Measurements from ENCODE around the gene NMNAT2.

DNA sequence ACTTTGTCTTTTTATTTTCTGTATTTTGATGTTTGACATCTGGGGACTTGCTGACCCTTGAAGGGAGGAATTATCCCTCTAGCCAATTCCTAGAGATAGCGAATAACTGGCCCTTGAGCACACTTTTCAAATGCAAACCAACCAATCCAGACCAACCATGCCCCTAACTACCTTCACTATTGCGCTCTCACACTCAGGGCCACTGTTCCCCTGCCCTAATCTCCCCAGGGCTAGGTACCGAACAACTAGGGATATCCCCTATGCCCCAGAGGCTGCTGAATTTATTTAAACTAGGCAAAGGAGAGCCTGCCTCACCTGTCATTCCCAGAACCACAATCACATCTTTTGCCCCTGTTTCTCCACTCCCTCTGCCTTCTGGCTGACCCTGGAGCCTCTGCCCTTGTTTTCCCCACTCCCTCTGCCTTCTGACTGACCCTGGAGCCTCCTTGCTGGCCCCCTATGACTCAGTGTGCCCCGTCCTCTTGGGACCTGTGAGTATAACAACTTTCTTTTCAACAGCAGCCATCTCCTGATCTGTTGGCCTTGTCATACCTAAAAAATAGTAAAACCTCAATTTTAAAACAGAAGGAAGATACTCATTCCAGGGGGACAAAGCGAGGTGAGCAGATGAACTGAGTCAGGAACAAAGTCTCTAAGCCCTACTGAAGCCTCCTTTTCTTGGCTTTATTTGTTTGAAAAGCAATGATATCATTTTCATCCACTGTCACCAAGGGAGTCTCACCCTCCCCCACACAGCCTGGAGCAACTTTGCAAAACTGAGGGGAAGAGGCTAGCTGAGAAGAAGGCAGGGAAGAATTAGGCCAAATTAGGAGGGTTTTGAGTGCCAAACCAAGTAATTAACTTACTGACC is 115.5 kb downstream of the NMNAT2 start:
- TF ChIP-seq POLR2A (IDR thresholded peaks at IDR 0.05; ENCODE audit: control extremely low read depth in 1 of 2, low read depth in 2 of 2, low read length in 2 of 2), result no peak
- TF ChIP-seq RNF2 (IDR thresholded peaks at IDR 0.05; ENCODE audit: borderline replicate concordance, low read depth, low read length, missing control alignments, poor library complexity, severe bottlenecking), result no peak
- no peak for TF ChIP-seq TAF1 (IDR thresholded peaks at IDR 0.05; ENCODE audit: low read depth, low read length)
- no peak for TF ChIP-seq SAP30 (IDR thresholded peaks at IDR 0.05; ENCODE audit: insufficient read depth, insufficient replicate concordance, low read length)
- TF ChIP-seq CHD1 (IDR thresholded peaks at IDR 0.05; ENCODE audit: low read depth, low read length), result no peak
- TF ChIP-seq, protein P1, sequence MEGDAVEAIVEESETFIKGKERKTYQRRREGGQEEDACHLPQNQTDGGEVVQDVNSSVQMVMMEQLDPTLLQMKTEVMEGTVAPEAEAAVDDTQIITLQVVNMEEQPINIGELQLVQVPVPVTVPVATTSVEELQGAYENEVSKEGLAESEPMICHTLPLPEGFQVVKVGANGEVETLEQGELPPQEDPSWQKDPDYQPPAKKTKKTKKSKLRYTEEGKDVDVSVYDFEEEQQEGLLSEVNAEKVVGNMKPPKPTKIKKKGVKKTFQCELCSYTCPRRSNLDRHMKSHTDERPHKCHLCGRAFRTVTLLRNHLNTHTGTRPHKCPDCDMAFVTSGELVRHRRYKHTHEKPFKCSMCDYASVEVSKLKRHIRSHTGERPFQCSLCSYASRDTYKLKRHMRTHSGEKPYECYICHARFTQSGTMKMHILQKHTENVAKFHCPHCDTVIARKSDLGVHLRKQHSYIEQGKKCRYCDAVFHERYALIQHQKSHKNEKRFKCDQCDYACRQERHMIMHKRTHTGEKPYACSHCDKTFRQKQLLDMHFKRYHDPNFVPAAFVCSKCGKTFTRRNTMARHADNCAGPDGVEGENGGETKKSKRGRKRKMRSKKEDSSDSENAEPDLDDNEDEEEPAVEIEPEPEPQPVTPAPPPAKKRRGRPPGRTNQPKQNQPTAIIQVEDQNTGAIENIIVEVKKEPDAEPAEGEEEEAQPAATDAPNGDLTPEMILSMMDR (IDR thresholded peaks at IDR 0.05; ENCODE audit: control extremely low read depth in 1 of 3, insufficient read depth in 1 of 3, low read depth in 1 of 3, low read length in 3 of 3), result no peak
